Measurements from ENCODE around the gene ORAI3.

Gene ORAI3

GRCh38 chr16:30902029-30902972, 46.6 kb upstream of the ORAI3 start:
- Histone ChIP-seq H3K4me3 (ENCODE audit: severe bottlenecking) (peak overlapping the region; percentile 40), H3K4me1 (ENCODE audit: insufficient read depth, poor library complexity, severe bottlenecking) (peaks cover 9% of the 10 kb centered on the region), H3K9me3 (ENCODE audit: severe bottlenecking) (no peaks in the 10 kb centered on the region), H3K36me3 (ENCODE audit: low read depth) (no peaks in the 10 kb centered on the region), H3K27me3 (ENCODE audit: insufficient read depth, poor library complexity, severe bottlenecking) (no peaks in the 10 kb centered on the region), H3K27ac (ENCODE audit: poor library complexity, severe bottlenecking) (peak overlapping the region; percentile 38)
- ATAC-seq (ENCODE audit: low read depth): peak; percentile 84
- DNase-seq (ENCODE audit: low spot score): no peak
- peak; percentile 88 for TF ChIP-seq CTCF (IDR thresholded peaks at IDR 0.05; ENCODE audit: poor library complexity, severe bottlenecking)

GRCh38 chr16:30903002-30903401, 45.9 kb upstream of the ORAI3 start:
- DNase-seq (ENCODE audit: low spot score) (no peak), ATAC-seq (ENCODE audit: low read depth) (no peak)
- Histone ChIP-seq H3K4me3 (ENCODE audit: severe bottlenecking) (no peak overlapping the region), H3K27ac (ENCODE audit: poor library complexity, severe bottlenecking) (peak overlapping the region; percentile 38), H3K27me3 (ENCODE audit: insufficient read depth, poor library complexity, severe bottlenecking) (no peaks in the 10 kb centered on the region), H3K36me3 (ENCODE audit: low read depth) (no peaks in the 10 kb centered on the region), H3K4me1 (ENCODE audit: insufficient read depth, poor library complexity, severe bottlenecking) (peaks cover 7% of the 10 kb centered on the region), H3K9me3 (ENCODE audit: severe bottlenecking) (no peaks in the 10 kb centered on the region)
- no peak for TF ChIP-seq CTCF (IDR thresholded peaks at IDR 0.05; ENCODE audit: poor library complexity, severe bottlenecking)

GRCh38 chr16:30903596-30903995, 45.3 kb upstream of the ORAI3 start:
- TF ChIP-seq CTCF (IDR thresholded peaks at IDR 0.05; ENCODE audit: poor library complexity, severe bottlenecking): no peak
- Histone ChIP-seq H3K27me3 (ENCODE audit: insufficient read depth, poor library complexity, severe bottlenecking) (no peaks in the 10 kb centered on the region), H3K27ac (ENCODE audit: poor library complexity, severe bottlenecking) (peak overlapping the region; percentile 38), H3K36me3 (ENCODE audit: low read depth) (no peaks in the 10 kb centered on the region), H3K4me1 (ENCODE audit: insufficient read depth, poor library complexity, severe bottlenecking) (peaks cover 7% of the 10 kb centered on the region), H3K9me3 (ENCODE audit: severe bottlenecking) (no peaks in the 10 kb centered on the region), H3K4me3 (ENCODE audit: severe bottlenecking) (no peak overlapping the region)
- ATAC-seq (ENCODE audit: low read depth): no peak
- no peak for DNase-seq (ENCODE audit: low spot score)

GRCh38 chr16:30904114-30904780, 44.6 kb upstream of the ORAI3 start:
- Histone ChIP-seq H3K9me3 (ENCODE audit: severe bottlenecking) (no peaks in the 10 kb centered on the region), H3K27ac (ENCODE audit: poor library complexity, severe bottlenecking) (peak overlapping the region; percentile 38), H3K4me1 (ENCODE audit: insufficient read depth, poor library complexity, severe bottlenecking) (peaks cover 7% of the 10 kb centered on the region), H3K36me3 (ENCODE audit: low read depth) (no peaks in the 10 kb centered on the region), H3K4me3 (ENCODE audit: severe bottlenecking) (no peak overlapping the region), H3K27me3 (ENCODE audit: insufficient read depth, poor library complexity, severe bottlenecking) (no peaks in the 10 kb centered on the region)
- TF ChIP-seq CTCF (IDR thresholded peaks at IDR 0.05; ENCODE audit: poor library complexity, severe bottlenecking): no peak
- no peak for ATAC-seq (ENCODE audit: low read depth)
- no peak for DNase-seq (ENCODE audit: low spot score)

Measured in RWPE2 (cell line).